ENCODE measurements around the gene MAN1A1.

DNA sequence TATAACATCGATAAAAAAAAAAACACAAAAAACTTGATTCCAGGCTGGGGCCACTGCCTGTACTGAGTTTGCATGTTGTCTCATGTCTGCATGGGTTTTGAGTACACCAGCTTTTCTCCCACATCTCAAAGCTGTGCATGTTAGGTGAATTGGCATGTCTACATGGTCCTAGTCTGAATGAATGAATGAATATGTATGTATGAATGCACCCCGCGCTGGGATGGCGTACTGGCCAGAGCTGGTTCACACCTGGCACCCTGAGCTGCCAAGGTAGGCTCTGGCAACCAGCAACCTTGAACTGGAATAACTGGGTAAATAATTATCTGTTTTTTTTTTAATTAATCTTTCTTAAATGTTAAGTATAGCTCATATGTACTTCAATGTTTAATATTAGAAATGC is 131.0 kb downstream of the MAN1A1 start:
- TF ChIP-seq CTCF (IDR thresholded peaks at IDR 0.05) (no peak), POLR2AphosphoS5 (IDR thresholded peaks at IDR 0.05) (no peak), POLR2A (IDR thresholded peaks at IDR 0.05) (no peak)

Measured in prostate gland (tissue), 2 donors.